Measurements from ENCODE around the gene ATXN7L1.

DNA sequence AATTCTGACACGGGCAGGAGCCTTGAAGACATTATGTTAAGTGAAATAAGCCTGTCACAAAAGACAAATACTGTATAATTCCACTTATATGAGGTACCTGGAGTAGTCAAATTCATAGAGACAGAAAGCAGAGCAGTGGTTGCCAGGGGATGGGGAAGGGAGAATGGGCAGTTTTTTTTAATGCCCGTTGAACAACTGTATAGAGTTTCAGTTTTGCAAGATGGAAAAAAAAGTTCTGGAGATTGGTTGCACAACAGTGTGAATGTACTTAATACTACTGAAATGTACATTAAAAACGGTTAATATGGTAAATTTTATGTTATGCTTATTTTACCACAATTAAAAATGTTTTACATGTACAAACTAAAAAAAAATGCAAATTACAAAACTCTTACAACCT is 231.5 kb downstream of the ATXN7L1 start:
- TF ChIP-seq EZH2 (optimal IDR thresholded peaks at IDR 0.05; ENCODE audit: low read depth, low read length) (no peak), EZH2phosphoT487 (IDR thresholded peaks at IDR 0.05; ENCODE audit: low read length) (no peak)
- TF ChIP-seq, protein P1, sequence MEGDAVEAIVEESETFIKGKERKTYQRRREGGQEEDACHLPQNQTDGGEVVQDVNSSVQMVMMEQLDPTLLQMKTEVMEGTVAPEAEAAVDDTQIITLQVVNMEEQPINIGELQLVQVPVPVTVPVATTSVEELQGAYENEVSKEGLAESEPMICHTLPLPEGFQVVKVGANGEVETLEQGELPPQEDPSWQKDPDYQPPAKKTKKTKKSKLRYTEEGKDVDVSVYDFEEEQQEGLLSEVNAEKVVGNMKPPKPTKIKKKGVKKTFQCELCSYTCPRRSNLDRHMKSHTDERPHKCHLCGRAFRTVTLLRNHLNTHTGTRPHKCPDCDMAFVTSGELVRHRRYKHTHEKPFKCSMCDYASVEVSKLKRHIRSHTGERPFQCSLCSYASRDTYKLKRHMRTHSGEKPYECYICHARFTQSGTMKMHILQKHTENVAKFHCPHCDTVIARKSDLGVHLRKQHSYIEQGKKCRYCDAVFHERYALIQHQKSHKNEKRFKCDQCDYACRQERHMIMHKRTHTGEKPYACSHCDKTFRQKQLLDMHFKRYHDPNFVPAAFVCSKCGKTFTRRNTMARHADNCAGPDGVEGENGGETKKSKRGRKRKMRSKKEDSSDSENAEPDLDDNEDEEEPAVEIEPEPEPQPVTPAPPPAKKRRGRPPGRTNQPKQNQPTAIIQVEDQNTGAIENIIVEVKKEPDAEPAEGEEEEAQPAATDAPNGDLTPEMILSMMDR (IDR thresholded peaks at IDR 0.05; ENCODE audit: low read length): no peak

Measured in MM.1S (cell line).